Stimulated activated naive B cell treated with anti-CD40 and anti-IgM and Interleukin-4, amounts not matched to agents 10 μg/mL and 1 μg/mL and 100 μg/mL, for 72 hours (primary cell): ENCODE data around the gene IQSEC3.
A peak's percentile ranks its signal among the peaks of the same experiment; 100 is the strongest.
"Not testable (repeated sequence)": the region's sequence is repeated elsewhere in the genome, so short reads cannot be mapped to it uniquely, and the experiment has no call there.

Experiments used
- ATAC-seq, 2 donors: fragments of 150-1000 bp; cut with Tn5 transposase; replicated peaks; 2 replicates each; pipeline ENCODE4 v1.10.0; 2021; ENCODE audit warnings: moderate library complexity in 1 of 2
- DNase-seq: peaks from one replicate; pipeline ENCODE4 v3.0.0; 2021
- H3K27ac Mint-ChIP-seq: one replicate; pipeline ENCODE4 v1.8.0; 2022; ENCODE audit warnings: mild to moderate bottlenecking, mixed read lengths
- H3K27me3 Mint-ChIP-seq, 2 donors: one replicate each; pipeline ENCODE4 v1.8.0; 2022; ENCODE audit warnings: mixed read lengths in 2 of 2
- H3K36me3 Mint-ChIP-seq, 2 donors: one replicate each; pipeline ENCODE4 v1.8.0; 2022; ENCODE audit warnings: mixed read lengths in 2 of 2, mild to moderate bottlenecking in 1 of 2
- H3K4me1 Mint-ChIP-seq, 2 donors: one replicate each; pipeline ENCODE4 v1.8.0; 2022; ENCODE audit warnings: mixed read lengths in 2 of 2, mild to moderate bottlenecking in 1 of 2
- H3K4me3 Mint-ChIP-seq, 2 donors: one replicate each; pipeline ENCODE4 v1.8.0; 2022; ENCODE audit warnings: mild to moderate bottlenecking in 2 of 2, mixed read lengths in 2 of 2, moderate library complexity in 1 of 2
- H3K9me3 Mint-ChIP-seq, 2 donors: one replicate each; pipeline ENCODE4 v1.8.0; 2022; ENCODE audit warnings: mixed read lengths in 2 of 2, mild to moderate bottlenecking in 1 of 2

IQSEC3 gene

DNA sequence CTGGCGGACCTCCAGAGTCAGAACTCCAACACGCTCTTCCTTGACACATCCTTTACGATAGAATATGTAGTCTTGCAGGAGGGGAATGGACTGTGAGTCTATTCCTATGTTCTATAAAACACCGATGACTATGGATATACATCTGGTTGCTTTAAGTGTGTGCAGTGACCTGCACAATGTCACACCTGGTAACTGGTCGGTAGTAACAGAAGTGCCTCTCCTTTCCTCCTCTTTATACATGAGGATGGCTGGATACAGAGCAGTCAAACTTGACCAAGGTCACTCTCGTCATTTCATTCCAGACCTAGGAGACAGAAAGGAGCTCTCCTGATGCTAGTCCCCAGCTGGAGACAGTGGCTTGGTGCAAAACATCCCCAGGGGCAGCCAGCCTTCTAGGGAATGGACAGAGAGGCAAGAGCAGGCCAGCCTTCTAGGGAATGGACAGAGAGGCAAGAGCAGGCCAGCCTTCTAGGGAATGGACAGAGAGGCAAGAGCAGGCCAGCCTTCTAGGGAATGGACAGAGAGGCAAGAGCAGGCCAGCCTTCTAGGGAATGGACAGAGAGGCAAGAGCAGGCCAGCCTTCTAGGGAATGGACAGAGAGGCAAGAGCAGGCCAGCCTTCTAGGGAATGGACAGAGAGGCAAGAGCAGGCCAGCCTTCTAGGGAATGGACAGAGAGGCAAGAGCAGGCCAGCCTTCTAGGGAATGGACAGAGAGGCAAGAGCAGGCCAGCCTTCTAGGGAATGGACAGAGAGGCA, 21.2 kb upstream of the IQSEC3 start:
- not testable (repeated sequence) for H3K27ac Mint-ChIP-seq, H3K4me3 Mint-ChIP-seq, H3K9me3 Mint-ChIP-seq, DNase-seq, H3K36me3 Mint-ChIP-seq, H3K4me1 Mint-ChIP-seq
- ATAC-seq = peak in 1 of 2 donors; percentile 19
- H3K27me3 Mint-ChIP-seq = peaks cover 36 to 37% of the 10 kb centered on the region in 2 donors

GRCh38 chr12:45991-46358, 20.6 kb upstream of the IQSEC3 start:
- H3K4me3 Mint-ChIP-seq, H3K9me3 Mint-ChIP-seq, H3K4me1 Mint-ChIP-seq, DNase-seq, H3K27ac Mint-ChIP-seq, ATAC-seq, H3K36me3 Mint-ChIP-seq: not testable (repeated sequence)
- peaks cover 36 to 37% of the 10 kb centered on the region in 2 donors for H3K27me3 Mint-ChIP-seq

DNA sequence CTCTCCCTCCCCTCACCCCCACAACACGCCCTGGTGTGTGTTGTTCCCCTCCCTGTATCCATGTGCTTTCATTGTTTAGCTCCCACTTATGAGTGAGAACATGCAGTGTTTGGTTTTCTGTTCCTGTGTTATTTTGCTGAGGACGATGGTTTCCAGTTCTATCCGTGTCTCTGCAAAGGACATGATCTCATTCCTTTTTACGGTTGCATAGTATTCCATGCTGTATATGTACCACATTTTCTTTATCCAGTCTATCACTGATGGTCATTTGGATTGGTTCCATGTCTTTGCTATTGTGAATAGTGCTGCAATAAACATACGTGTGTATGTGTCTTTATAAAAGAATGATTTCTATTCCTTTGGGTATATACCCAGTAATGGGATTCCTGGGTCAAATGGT, 20.0 kb upstream of the IQSEC3 start:
- not testable (repeated sequence) for H3K27ac Mint-ChIP-seq, H3K4me3 Mint-ChIP-seq, DNase-seq, H3K9me3 Mint-ChIP-seq, ATAC-seq, H3K36me3 Mint-ChIP-seq, H3K4me1 Mint-ChIP-seq
- H3K27me3 Mint-ChIP-seq = peaks cover 40 to 43% of the 10 kb centered on the region in 2 donors

GRCh38 chr12:47699-48226, 18.8 kb upstream of the IQSEC3 start:
- DNase-seq, H3K4me3 Mint-ChIP-seq, H3K4me1 Mint-ChIP-seq, H3K36me3 Mint-ChIP-seq, H3K9me3 Mint-ChIP-seq, H3K27ac Mint-ChIP-seq, ATAC-seq: not testable (repeated sequence)
- peaks cover 45 to 50% of the 10 kb centered on the region in 2 donors for H3K27me3 Mint-ChIP-seq

DNA sequence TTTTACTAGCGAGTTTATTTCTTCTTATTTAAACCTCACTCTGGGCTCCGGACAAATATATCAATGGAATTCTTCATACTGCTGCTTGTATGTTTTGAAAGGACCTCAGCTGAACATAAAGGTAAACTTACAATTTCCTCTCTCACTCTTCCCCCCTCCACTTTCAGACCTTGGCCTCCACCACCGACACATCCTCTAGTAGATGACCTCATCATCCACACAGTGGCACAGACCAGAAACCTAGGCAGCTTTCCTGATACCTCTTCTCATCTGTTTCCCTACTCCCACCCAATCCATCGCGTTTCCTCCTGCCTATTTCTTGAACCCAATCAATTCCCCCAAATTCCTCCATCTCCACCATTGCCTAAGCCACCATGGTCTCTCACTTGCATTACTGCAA, 17.4 kb upstream of the IQSEC3 start:
- not testable (repeated sequence) for DNase-seq, H3K4me1 Mint-ChIP-seq, H3K36me3 Mint-ChIP-seq, ATAC-seq, H3K27ac Mint-ChIP-seq, H3K9me3 Mint-ChIP-seq, H3K4me3 Mint-ChIP-seq
- peaks cover 56 to 62% of the 10 kb centered on the region in 2 donors for H3K27me3 Mint-ChIP-seq

DNA sequence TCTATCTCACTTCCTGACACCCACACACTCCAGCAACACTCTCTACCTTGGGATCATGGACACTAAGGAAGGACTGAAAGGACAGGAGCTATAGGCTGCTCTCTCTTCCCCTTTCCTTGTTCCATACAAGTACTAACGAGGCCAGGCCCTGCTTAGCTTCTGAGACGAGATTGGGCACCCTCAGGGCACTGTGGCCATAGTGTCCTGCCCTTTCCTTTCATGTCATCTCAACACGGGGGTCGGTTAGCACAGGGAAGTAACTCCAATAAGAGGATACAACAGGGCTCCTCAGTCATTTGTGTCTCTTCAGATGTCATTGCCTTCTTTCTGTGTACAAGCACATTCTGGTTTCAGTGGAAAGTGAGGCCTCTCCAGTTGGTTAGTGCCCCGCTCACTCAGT, 15.5 kb upstream of the IQSEC3 start:
- H3K4me3 Mint-ChIP-seq, DNase-seq, H3K36me3 Mint-ChIP-seq, H3K4me1 Mint-ChIP-seq, H3K27ac Mint-ChIP-seq, H3K9me3 Mint-ChIP-seq, ATAC-seq: not testable (repeated sequence)
- H3K27me3 Mint-ChIP-seq = peaks cover 59 to 66% of the 10 kb centered on the region in 2 donors

DNA sequence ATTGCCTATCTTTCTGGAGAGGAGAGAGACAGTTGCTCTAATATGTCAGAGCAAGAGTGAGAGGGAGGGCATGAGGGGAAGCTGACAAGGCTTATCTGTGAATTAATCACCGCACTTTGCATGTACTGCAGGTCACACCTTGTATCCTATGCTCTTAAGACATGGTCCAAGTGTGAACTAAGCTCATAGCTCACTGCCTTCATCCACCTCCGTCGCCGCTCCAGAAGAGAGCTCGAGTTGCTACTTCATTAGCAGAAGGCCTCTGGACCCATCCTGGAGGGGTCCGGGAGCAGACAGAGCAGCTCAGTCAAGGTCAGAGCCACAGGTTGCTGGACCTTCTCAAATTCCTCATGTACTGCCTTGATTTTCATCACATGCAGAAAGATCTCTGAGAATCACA, 14.6 kb upstream of the IQSEC3 start:
- ATAC-seq, H3K36me3 Mint-ChIP-seq, H3K27ac Mint-ChIP-seq, H3K4me1 Mint-ChIP-seq, H3K4me3 Mint-ChIP-seq, DNase-seq, H3K9me3 Mint-ChIP-seq: not testable (repeated sequence)
- peaks cover 61 to 66% of the 10 kb centered on the region in 2 donors for H3K27me3 Mint-ChIP-seq

DNA sequence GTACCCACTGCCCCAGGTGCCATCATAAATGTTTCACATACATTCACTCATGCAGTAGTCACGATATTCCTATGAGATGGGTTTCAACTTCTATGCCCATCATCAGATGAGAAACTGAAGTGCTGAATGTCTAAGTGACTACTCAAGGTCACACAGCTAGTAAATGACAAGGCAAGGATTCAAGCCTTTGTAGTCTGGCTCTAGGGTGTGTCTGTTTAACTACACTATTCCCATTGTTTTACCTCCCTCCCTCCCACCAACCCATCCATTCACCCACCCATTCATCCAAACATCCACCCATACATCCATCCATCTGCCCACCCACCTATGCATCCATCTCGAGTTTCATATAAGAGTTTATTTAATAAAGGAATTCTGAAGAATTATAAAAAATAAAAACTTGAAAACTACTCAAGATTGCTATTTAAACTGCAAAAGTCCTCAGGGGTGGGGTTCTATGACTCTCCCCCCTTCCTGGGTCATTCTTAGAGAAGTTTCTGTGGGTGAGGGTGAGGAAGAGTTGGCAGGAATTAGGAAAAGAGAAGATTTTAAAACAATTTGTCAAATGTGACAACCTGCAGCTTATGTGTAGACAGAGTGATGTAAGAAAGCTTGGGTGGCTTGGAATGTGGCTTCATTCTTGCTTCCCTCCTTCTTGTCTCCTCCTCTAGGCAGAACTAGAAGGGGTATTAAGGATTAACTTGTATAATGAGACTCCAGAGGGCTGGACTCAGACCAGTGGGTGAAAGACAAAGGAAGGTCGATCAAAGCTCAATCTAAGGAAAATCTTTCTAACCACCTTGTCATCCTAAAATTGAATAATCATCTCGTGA, 13.4 kb upstream of the IQSEC3 start:
- not testable (repeated sequence) for ATAC-seq, H3K9me3 Mint-ChIP-seq, DNase-seq, H3K4me3 Mint-ChIP-seq, H3K27ac Mint-ChIP-seq, H3K4me1 Mint-ChIP-seq, H3K36me3 Mint-ChIP-seq
- peaks cover 67 to 78% of the 10 kb centered on the region in 2 donors for H3K27me3 Mint-ChIP-seq

GRCh38 chr12:53735-54730, 12.5 kb upstream of the IQSEC3 start:
- ATAC-seq = no peak

DNA sequence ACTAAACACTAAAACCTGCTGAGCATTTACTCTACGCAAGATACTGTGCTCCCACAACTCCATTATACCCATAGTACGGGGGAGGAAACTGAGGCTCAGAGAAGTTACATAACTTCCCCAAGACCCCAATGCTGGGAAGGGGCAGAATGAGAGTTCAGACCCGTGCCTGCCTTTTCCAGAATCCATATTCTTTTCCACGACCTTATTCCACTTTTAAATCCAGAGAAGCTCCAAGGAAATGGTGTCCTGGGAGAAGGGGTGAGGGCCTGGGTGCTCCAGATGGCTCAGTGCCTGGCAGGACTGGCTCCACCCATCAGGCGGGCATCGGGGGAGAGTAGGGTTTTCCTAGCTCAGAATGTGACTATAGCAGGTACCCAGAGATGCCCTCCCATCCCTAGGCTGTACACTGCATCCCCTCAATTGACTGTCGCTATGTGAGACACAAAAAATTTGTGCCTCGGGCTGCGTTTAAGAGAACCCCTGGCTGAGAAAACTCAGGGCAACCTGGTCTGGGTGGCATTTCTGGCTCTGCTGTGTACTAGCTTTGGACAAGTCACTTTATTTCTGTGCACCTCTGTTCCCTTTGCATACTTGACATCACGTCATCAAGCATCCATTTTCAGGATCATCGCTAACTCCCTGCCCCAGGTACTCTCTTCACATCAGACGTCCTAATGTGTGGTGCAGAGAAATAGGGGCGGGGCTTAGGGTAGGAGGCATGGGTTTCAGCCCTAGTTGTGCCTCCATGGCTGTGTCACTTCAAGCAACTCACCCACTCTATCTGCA, 11.6 kb upstream of the IQSEC3 start:
- peaks cover 73 to 82% of the 10 kb centered on the region in 2 donors for H3K27me3 Mint-ChIP-seq

More at GRCh38 chr12:53735-54730, 12.5 kb upstream of the IQSEC3 start:
- Mint-ChIP-seq H3K9me3 (peaks cover 15 to 16% of the 10 kb centered on the region in 2 donors), H3K27me3 (peaks cover 70 to 80% of the 10 kb centered on the region in 2 donors), H3K27ac (no peak overlapping the region), H3K36me3 (peaks cover 0 to 6% of the 10 kb centered on the region in 2 donors), H3K4me1 (no peaks in the 10 kb centered on the region), H3K4me3 (no peak overlapping the region)
- DNase-seq = no peak

DNA sequence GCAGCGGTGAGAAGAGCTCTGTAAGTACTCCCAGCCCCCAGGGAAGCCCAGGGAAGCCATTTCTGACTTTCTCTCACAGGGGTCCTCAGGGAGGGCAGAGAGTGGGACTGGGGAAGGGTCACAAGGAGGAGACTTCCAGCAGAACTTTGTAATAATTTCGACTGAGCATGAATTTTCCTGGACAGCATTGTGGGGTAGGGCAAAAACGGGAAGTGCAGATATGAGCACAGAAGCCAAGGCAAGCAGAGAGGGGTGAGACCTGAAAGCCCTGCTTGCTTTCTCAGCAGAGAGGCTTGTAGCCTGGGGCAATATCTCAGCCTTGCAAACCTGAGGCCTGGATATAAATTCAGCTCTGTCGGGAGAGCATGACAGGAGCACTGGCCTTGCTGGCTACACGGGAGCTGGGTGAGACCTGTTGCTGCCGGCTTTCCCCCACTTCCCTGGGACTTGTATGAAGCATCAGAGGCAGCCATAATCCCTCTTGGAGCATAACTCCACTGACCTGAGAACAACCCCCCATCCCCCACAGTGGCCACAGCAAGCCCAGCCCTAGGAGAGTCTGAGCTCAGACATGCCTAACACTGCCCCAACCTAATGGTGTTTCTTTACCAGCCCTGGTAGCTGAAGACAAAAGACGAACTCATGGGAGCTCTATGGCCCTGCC, 9.8 kb upstream of the IQSEC3 start:
- H3K36me3 Mint-ChIP-seq = peaks cover 0 to 8% of the 10 kb centered on the region in 2 donors
- peaks cover 75 to 87% of the 10 kb centered on the region in 2 donors for H3K27me3 Mint-ChIP-seq
- ATAC-seq (no peak), DNase-seq (no peak)
- H3K27ac Mint-ChIP-seq = no peak overlapping the region
- H3K4me3 Mint-ChIP-seq = no peak overlapping the region
- H3K4me1 Mint-ChIP-seq = no peaks in the 10 kb centered on the region
- peaks cover 22 to 38% of the 10 kb centered on the region in 2 donors for H3K9me3 Mint-ChIP-seq

More for the DNA sequence above, 11.6 kb upstream of the IQSEC3 start:
- ATAC-seq (no peak), DNase-seq (no peak)
- H3K9me3 Mint-ChIP-seq = peaks cover 18 to 21% of the 10 kb centered on the region in 2 donors
- H3K27ac Mint-ChIP-seq = no peak overlapping the region
- no peak overlapping the region for H3K4me3 Mint-ChIP-seq
- H3K4me1 Mint-ChIP-seq = no peaks in the 10 kb centered on the region
- H3K36me3 Mint-ChIP-seq = peaks cover 0 to 6% of the 10 kb centered on the region in 2 donors

GRCh38 chr12:57539-57938, 9.0 kb upstream of the IQSEC3 start:
- ATAC-seq (no peak), DNase-seq (no peak)
- Mint-ChIP-seq H3K27ac (no peak overlapping the region), H3K9me3 (peaks cover 22 to 38% of the 10 kb centered on the region in 2 donors), H3K4me3 (no peak overlapping the region), H3K4me1 (no peaks in the 10 kb centered on the region), H3K27me3 (peaks cover 77 to 80% of the 10 kb centered on the region in 2 donors), H3K36me3 (peaks cover 0 to 8% of the 10 kb centered on the region in 2 donors)

- H3K9me3 Mint-ChIP-seq = peaks cover 22 to 38% of the 10 kb centered on the region in 2 donors
- no peak for DNase-seq
- peaks cover 71 to 72% of the 10 kb centered on the region in 2 donors for H3K27me3 Mint-ChIP-seq
- no peak for ATAC-seq
- no peak overlapping the region for H3K4me3 Mint-ChIP-seq
- H3K27ac Mint-ChIP-seq = no peak overlapping the region
- no peaks in the 10 kb centered on the region for H3K4me1 Mint-ChIP-seq
- peaks cover 0 to 8% of the 10 kb centered on the region in 2 donors for H3K36me3 Mint-ChIP-seq
Measured at GRCh38 chr12:58832-59231, 7.7 kb upstream of the IQSEC3 start.
